Gastrocnemius medialis (tissue), 4 donors: ENCODE results near the gene TNRC6A. TPM values are rescaled to one million over a fixed set of nuclear protein-coding genes. Genes with fewer than 3 reads are reported as not detected.

ENCODE experiments used
- ATAC-seq, 2 donors: fragments of 150-250 bp; one replicate each; pipeline ENCODE4 v1.9.1; 2016
- DNase-seq, 2 donors: peaks; one replicate each; pipeline ENCODE4 v3.0.0-alpha.2; 2019
- H3K27ac ChIP-seq, 4 donors: fragments of 200-600 bp; sonication (generic); 1 replicate in 1 of 4; 2 replicates in 3 of 4; pipeline ENCODE4 v1.5.1; 2016 to 2018; ENCODE audit warnings: mild to moderate bottlenecking in 2 of 4, moderate library complexity in 1 of 4
- H3K27me3 ChIP-seq, 3 donors: fragments of 200-600 bp; sonication (generic) in 2 of 3; 1 replicate in 1 of 3; 2 replicates in 2 of 3; pipeline versions ENCODE4 v1.5.1 to v1.6.0; 2016 to 2019; ENCODE audit warnings: mild to moderate bottlenecking in 1 of 3, moderate library complexity in 1 of 3
- H3K36me3 ChIP-seq, 2 donors: fragments of 200-600 bp; sonication (generic) in 1 of 2; one replicate each; pipeline ENCODE4 v1.5.1; 2017 to 2018
- H3K4me1 ChIP-seq, 2 donors: fragments of 200-600 bp; sonication (generic) in 1 of 2; one replicate each; pipeline ENCODE4 v1.5.1; 2016 to 2017; ENCODE audit warnings: mild to moderate bottlenecking in 2 of 2
- H3K4me3 ChIP-seq, 4 donors: fragments of 200-600 bp; sonication (generic) in 3 of 4; 1 replicate in 1 of 4; 2 replicates in 3 of 4; pipeline ENCODE4 v1.5.1; 2016 to 2019; ENCODE audit warnings: mild to moderate bottlenecking in 2 of 4
- H3K9me3 ChIP-seq, 3 donors: fragments of 200-600 bp; sonication (generic) in 2 of 3; 1 replicate in 1 of 3; 2 replicates in 2 of 3; pipeline ENCODE4 v1.5.1; 2016 to 2019
- CTCF ChIP-seq, 5 experiments: fragments of 450-650 bp in 3 of 5; fragments of 200-600 bp in 2 of 5; sonication (generic) in 2 of 5; IDR thresholded peaks in 4 of 5; conservative IDR thresholded peaks in 1 of 5; 1 replicate in 4 of 5; 2 replicates in 1 of 5; pipeline ENCODE4 v1.5.1; 2016 to 2019; ENCODE audit warnings: antibody characterized with exemption in 5 of 5, mild to moderate bottlenecking in 3 of 5, moderate library complexity in 3 of 5
- POLR2A ChIP-seq, 2 donors: fragments of 450-650 bp; IDR thresholded peaks; one replicate each; pipeline ENCODE4 v1.6.1; 2017; ENCODE audit warnings: antibody characterized with exemption in 2 of 2, mild to moderate bottlenecking in 2 of 2, moderate library complexity in 2 of 2
- in situ Hi-C, 4 donors: fragments of 200-750 bp; cut with MboI; loops; one replicate each; pipeline versions ENCODE4 v1.15.0 to v1.8.0; 2017; ENCODE audit warnings: low sequenced_read_pairs in 4 of 4
- intact Hi-C: fragments of 100-400 bp; cut with DNase I; formaldehyde crosslinking; loops from one replicate; pipeline ENCODE4 v1.15.1; 2023; ENCODE audit warnings: low total_unique reads
- total RNA-seq, 4 donors: library from RNA; depleted of rRNA; stranded (reverse); fragments of >200 nt; gene quantifications; one replicate each; pipeline versions ENCODE4 v1.1.0 to v1.2.3, GENCODE V29; 2016

The TNRC6A gene
- total RNA-seq, 4 donors from 2014 or later = 16.9 to 26.0 (median 23.1) TPM

GRCh38 chr16:24753437-24753836 lies 24.0 kb downstream of the TNRC6A start:
- H3K36me3 ChIP-seq = no peaks in the 10 kb centered on the region
- H3K27ac ChIP-seq = peak overlapping the region; percentile 22 to 90 (median 84)
- ATAC-seq = no peak
- peaks cover 79 to 80% of the 10 kb centered on the region in 2 donors for H3K4me1 ChIP-seq
- no peak overlapping the region for H3K4me3 ChIP-seq
- DNase-seq = no peak
- H3K27me3 ChIP-seq = no peaks in the 10 kb centered on the region
- intact Hi-C loops = no loop called here
- H3K9me3 ChIP-seq = no peaks in the 10 kb centered on the region
- in situ Hi-C loops = no loop called here
- TF ChIP-seq POLR2A (IDR thresholded peaks at IDR 0.05) = no peak
- TF ChIP-seq CTCF (IDR thresholded peaks at IDR 0.05 in 4 of 5, conservative IDR thresholded peaks at IDR 0.05 in 1 of 5) = no peak

DNA sequence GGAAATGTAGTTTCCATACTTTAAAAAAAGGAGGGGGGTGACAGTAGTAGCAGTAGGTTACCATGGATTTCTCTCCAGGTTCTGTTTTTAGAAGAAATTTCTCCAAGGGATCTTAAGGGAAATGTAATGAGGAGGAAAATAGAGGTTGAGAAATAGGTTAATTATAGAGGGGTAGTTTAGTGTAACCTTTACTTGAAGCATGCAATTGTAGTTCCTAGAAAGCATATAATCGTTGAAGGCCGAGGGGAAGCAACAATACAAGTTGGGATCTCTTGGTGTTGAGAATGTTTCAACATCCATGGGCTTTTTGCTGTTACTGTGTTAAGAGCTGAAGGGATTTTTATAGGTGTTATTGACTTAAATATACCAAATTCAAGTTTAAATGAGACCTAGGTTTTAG lies 25.1 kb downstream of the TNRC6A start:
- no peaks in the 10 kb centered on the region for H3K36me3 ChIP-seq
- no peaks in the 10 kb centered on the region for H3K9me3 ChIP-seq
- H3K4me1 ChIP-seq = peaks cover 68 to 69% of the 10 kb centered on the region in 2 donors
- in situ Hi-C loops (no loop called here), intact Hi-C loops (no loop called here)
- no peak overlapping the region for H3K4me3 ChIP-seq
- no peak for DNase-seq
- no peaks in the 10 kb centered on the region for H3K27me3 ChIP-seq
- ATAC-seq = no peak
- TF ChIP-seq POLR2A (IDR thresholded peaks at IDR 0.05) = no peak
- TF ChIP-seq CTCF (IDR thresholded peaks at IDR 0.05 in 4 of 5, conservative IDR thresholded peaks at IDR 0.05 in 1 of 5) = no peak
- peak overlapping the region; percentile 35 to 90 (median 84) for H3K27ac ChIP-seq

- H3K36me3 ChIP-seq = no peaks in the 10 kb centered on the region
- H3K4me1 ChIP-seq = peaks cover 60 to 61% of the 10 kb centered on the region in 2 donors
- ATAC-seq (peak; percentile 37 to 48), DNase-seq (no peak)
- H3K9me3 ChIP-seq = no peaks in the 10 kb centered on the region
- H3K27me3 ChIP-seq = no peaks in the 10 kb centered on the region
- peak overlapping the region; percentile 42 to 90 (median 84) for H3K27ac ChIP-seq
- in situ Hi-C loops = no loop called here
- TF ChIP-seq CTCF (IDR thresholded peaks at IDR 0.05 in 4 of 5, conservative IDR thresholded peaks at IDR 0.05 in 1 of 5) = no peak
- no peak for TF ChIP-seq POLR2A (IDR thresholded peaks at IDR 0.05)
- intact Hi-C loops = no loop called here
- H3K4me3 ChIP-seq = no peak overlapping the region
Measured at GRCh38 chr16:24755201-24755874, 25.9 kb downstream of the TNRC6A start.

DNA sequence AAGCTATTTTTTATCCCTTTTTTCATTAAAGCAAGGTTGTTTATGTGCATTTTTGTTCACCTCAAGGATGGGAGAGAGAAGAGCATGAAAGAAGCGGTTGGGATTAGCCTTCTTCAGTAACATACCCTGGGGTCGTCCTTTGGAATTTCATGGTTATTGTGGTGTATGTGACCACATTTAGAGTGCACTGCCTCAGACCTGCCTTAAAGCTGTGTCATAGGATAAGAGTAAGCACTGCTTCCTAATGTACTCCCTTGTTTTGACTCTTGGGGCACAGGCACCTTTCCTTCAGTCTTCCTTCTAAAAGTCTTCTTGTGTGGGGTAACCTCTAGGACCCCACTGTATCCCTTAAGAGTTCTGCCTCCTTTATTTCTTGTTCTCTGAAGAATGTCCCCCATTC lies 28.9 kb downstream of the TNRC6A start:
- intact Hi-C loops = no loop called here
- H3K27me3 ChIP-seq = no peaks in the 10 kb centered on the region
- DNase-seq = no peak
- H3K36me3 ChIP-seq = no peaks in the 10 kb centered on the region
- in situ Hi-C loops = no loop called here
- H3K27ac ChIP-seq = peak overlapping the region in 3 of 4 donors; percentile 24 to 90 (median 50)
- H3K4me1 ChIP-seq = peaks cover 42 to 51% of the 10 kb centered on the region in 2 donors
- H3K9me3 ChIP-seq = no peaks in the 10 kb centered on the region
- no peak for ATAC-seq
- H3K4me3 ChIP-seq = no peak overlapping the region
- TF ChIP-seq POLR2A (IDR thresholded peaks at IDR 0.05) (no peak), CTCF (IDR thresholded peaks at IDR 0.05 in 4 of 5, conservative IDR thresholded peaks at IDR 0.05 in 1 of 5) (no peak)
